Retina (tissue), 1 donor: ENCODE results near the gene TIMM21.

Experiments used
- DNase-seq: peaks from one replicate; pipeline ENCODE4 v3.0.0-alpha.2; 2016

TIMM21 gene

GRCh38 chr18:74147779-74148542 is at the start of gene TIMM21, which contains the start of gene FBXO15:
TIMM21 (plus strand) TSS chr18:74148523; CDS start chr18:74148809, 286 bp downstream.
FBXO15 (minus strand) TSS chr18:74147834; CDS start chr18:74147785, 49 bp downstream.
- DNase-seq, result peak; percentile 98

DNA sequence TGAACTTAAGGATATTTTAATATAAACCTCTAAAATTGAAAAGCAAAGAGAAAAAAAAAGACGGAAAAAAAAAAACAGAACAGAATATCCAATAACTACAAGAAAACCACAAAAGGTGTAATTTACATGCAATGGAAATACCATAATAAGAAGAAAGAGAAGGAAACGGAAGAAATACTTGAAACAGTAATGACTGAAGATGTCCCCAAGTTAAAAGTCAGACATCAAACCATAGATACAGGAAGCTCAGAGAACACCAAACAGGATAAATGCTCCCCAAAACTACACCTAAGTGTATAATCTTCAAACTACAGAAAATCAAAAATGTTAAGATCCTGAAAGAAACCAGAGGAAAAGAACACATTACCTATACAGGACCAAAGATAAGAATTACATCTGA is 39.9 kb upstream of the TIMM21 start:
- DNase-seq, result no peak

DNA sequence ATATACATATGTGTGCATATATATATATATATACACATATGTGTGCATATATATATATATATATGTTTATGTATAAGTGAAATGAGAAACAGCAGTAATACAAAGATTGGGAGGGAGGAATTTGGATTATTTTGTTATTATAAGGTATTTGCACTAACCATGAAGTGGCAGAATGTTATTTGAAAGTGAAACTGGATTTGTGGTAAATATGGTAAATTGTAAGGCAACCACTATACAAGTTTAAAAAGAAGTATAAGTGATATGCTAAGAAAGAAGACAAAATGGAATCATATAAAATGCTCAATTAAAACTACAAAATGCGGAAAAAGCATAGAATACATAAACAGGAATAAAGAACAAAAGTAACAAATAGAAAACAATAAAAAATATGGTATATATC is 38.2 kb upstream of the TIMM21 start:
- no peak for DNase-seq

- no peak for DNase-seq
Observed at GRCh38 chr18:74110976-74111375, 37.3 kb upstream of the TIMM21 start.

DNA sequence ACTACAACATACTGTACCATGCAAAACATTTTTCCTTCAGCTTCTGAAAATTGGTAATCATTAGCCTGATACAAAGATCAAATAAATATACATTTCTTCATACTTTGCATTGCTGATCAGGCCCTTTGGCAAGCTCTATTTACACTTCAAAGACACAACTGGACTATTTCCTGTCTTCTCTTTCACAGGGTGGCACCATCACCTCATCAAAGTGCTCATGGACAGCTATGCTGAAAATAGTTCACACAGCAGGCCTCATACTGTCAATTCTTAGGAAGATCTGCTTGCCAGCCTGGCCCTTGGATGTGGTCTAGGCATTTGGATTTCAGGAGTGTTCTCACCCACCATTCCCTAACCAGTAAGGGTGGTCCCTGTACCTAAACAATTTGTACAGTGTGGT is 34.6 kb upstream of the TIMM21 start:
- no peak for DNase-seq

DNA sequence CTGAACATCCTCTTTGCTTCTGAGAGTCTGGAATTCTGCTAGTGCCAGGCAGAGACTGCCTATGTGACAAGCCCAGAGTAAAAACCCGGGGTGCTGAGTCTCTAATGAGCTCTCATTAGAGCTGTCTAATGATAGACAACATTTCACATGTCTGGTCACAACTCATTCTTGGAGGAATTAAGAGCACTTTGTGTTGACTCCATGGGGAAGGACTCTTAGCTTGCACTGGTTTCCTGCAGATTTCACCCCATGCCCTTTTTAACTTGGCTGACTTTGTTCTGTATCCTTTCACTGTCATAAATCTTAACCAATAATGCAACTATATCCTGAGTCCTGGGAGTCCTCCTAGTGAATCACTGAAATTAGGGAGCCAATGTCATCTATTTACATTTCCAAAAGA is 34.2 kb upstream of the TIMM21 start:
- peak; percentile 34 for DNase-seq

DNA sequence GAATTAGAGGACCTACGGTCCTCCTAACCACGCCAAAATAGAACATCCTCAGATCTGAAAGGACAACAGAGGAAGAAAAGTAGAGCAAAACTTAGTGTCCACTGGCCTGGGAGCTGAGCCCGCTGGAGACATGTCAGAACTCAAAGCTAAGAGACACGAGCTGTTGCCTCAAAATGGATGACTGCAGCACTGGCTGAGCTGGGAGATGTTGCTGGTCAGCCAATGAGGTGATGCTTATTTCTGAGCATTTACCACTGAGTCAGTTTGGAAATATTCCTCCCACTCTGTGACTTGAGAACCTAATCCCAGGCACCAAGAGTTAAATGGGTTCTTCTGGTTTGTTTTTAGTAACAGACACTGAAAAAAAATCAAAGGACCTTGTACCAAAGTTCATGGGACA is 33.3 kb upstream of the TIMM21 start:
- no peak for DNase-seq

GRCh38 chr18:74116633-74117554 is 31.4 kb upstream of the TIMM21 start:
- peak; percentile 24 for DNase-seq

GRCh38 chr18:74123200-74123599 is 25.1 kb upstream of the TIMM21 start:
- DNase-seq, result no peak

DNA sequence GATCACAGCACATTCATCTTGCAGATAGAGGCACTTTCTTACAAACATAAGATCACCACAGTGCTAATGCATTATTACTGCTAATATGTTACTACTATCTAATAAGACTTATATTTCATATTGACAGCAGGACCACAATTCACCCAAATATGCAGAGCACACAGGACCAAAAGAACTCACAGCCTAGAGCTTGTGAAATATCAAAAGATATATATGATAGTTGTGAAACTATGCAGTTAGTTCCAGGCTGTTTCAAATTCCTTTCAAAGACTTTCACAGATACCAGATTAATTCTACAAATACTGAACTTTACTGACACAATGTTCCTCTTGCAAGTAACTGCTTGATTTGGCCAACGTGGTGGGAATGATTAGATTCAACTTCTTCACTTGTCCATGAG is 23.7 kb upstream of the TIMM21 start:
- no peak for DNase-seq

- no peak for DNase-seq
Observed at GRCh38 chr18:74126684-74127655, 21.4 kb upstream of the TIMM21 start.

- DNase-seq, result no peak
Observed at GRCh38 chr18:74128159-74128558, 20.2 kb upstream of the TIMM21 start.

- no peak for DNase-seq
Observed at GRCh38 chr18:74131124-74131523, 17.2 kb upstream of the TIMM21 start.

- DNase-seq, result no peak
Observed at GRCh38 chr18:74132201-74132600, 16.1 kb upstream of the TIMM21 start.

- DNase-seq, result no peak
Observed at GRCh38 chr18:74137920-74138538, 10.3 kb upstream of the TIMM21 start.

GRCh38 chr18:74139411-74139810 is 8.9 kb upstream of the TIMM21 start:
- DNase-seq, result no peak

DNA sequence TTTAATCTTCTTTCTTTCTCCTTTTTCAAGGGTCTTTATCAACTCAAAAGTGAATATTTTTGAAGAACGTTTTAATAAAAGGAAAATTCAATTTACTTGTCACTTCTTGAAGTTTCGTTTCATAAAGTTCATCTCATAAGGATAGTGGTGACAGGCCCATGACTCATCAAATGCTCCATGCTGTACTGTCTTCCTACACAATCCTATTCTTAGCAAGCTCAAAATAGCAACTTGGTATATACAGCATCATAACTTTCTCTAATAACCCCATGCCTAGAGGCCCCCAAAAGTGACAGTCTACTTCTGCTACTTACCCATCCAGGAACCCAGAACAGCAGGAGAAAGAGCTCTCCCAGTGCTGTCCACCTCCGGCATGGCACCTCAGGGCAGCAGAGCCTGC is 8.4 kb upstream of the TIMM21 start:
- DNase-seq, result no peak

- DNase-seq, result no peak
Observed at GRCh38 chr18:74140582-74140981, 7.7 kb upstream of the TIMM21 start.

DNA sequence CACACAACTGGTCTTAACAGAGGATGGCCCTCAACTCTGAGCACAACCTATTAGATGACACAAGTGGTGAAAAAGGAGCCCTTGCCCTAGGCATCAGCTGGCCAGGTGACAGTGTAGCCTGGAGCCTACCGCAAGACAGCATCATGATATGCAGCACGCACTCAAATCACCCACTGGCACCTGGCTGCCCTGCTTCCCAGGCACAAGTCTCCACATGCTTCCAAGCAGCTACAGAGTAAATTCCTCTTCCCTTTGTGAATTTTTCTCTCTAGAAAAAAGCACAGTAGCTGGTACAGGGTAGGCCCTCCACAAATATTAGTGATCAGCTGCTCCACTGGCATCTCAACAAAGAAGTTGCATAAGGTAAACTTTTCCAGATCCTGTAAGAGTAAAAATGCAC is 6.7 kb upstream of the TIMM21 start:
- no peak for DNase-seq

GRCh38 chr18:74142252-74142651 is 6.1 kb upstream of the TIMM21 start:
- no peak for DNase-seq

- no peak for DNase-seq
Observed at GRCh38 chr18:74146756-74147155, 1.6 kb upstream of the TIMM21 start.

GRCh38 chr18:74147491-74147778 is 888 bp upstream of the TIMM21 start:
- DNase-seq, result no peak
